K562 (cell line): ENCODE measurements around the gene ERAS. TPM values are rescaled to one million over a fixed set of nuclear protein-coding genes. Genes with fewer than 3 reads are reported as not detected.

Experiments
- ATAC-seq: fragments of 200-7000 bp; cut with Tn5 transposase; 3 replicates; pipeline ENCODE4 v1.9.1; 2020; ENCODE audit warnings: moderate library complexity
- BruUV-seq: library from RNA; stranded (reverse); fragments of 400-500 nt; replicated peaks from 2 replicates; lab custom pipeline; 2021; lab: Mats Ljungman, UMichigan
- CTCF ChIA-PET: fragments of 300-600 bp; formaldehyde crosslinking; extraction: SDS; loops from one replicate; lab custom pipeline; 2021; ENCODE audit warnings: low intra/inter-chr PET ratio; lab: Yijun Ruan, JAX
- POLR2A ChIA-PET: fragments of 300-600, 350-650 bp; sonication (Branson Sonifier 250); formaldehyde crosslinking; extraction: SDS; loops from one replicate; lab custom pipeline; 2021; ENCODE audit warnings: antibody characterized with exemption, inconsistent platforms; lab: Yijun Ruan, JAX
- DNase-seq, 4 experiments: peaks; one replicate each; pipeline versions ENCODE4 v3.0.0 to v3.0.0-alpha.2; 2011 to 2018; ENCODE audit warnings: low spot score in 3 of 4, mixed read lengths in 3 of 4; ENCODE audit errors: extremely low read depth in 1 of 4
- FAIRE-seq: peaks from 2 replicates; lab custom pipeline; 2011; peaks lifted over from hg19 to GRCh38; lab: Jason Lieb, UNC
- H2AFZ ChIP-seq: 2 replicates; pipeline ENCODE4 v1.6.0; 2011; ENCODE audit warnings: low read depth, low read length, control low read depth, inconsistent platforms
- H3K27ac ChIP-seq: fragments of 200-600 bp; 3 replicates; pipeline ENCODE4 v1.8.0; 2011; ENCODE audit warnings: low read depth, mild to moderate bottlenecking, control low read depth, inconsistent platforms, low read length, moderate library complexity, mixed read lengths; ENCODE audit errors: extremely low read depth
- H3K27me3 ChIP-seq, 2 experiments: fragments of 300-600 bp in 1 of 2; 2 replicates in 1 of 2; 3 replicates in 1 of 2; pipeline versions ENCODE4 v1.6.0 to v1.8.0; 2011; ENCODE audit warnings: inconsistent platforms in 2 of 2, low read length in 2 of 2, mild to moderate bottlenecking in 1 of 2, mixed read lengths in 1 of 2, moderate library complexity in 1 of 2; ENCODE audit not compliant: control insufficient read depth in 2 of 2, insufficient read depth in 2 of 2
- H3K36me3 ChIP-seq: fragments of 300-600 bp; 3 replicates; pipeline ENCODE4 v1.8.0; 2011; ENCODE audit warnings: mild to moderate bottlenecking, low read length, inconsistent platforms; ENCODE audit not compliant: control insufficient read depth, insufficient read depth
- H3K4me1 ChIP-seq, 2 experiments: fragments of 200-600 bp in 1 of 2; replicated peaks in 1 of 2; 2 replicates in 1 of 2; 3 replicates in 1 of 2; pipeline versions ENCODE4 v1.5.1 to v1.8.0; 2011; ENCODE audit warnings: inconsistent platforms in 2 of 2, low read length in 2 of 2, mild to moderate bottlenecking in 1 of 2, mixed read lengths in 1 of 2, moderate library complexity in 1 of 2; ENCODE audit not compliant: control insufficient read depth in 2 of 2, insufficient read depth in 2 of 2
- H3K4me2 ChIP-seq: 2 replicates; pipeline ENCODE4 v1.6.1; 2011; ENCODE audit warnings: low read length, control low read depth, inconsistent platforms, mixed read lengths; ENCODE audit not compliant: insufficient read depth
- H3K4me3 ChIP-seq: fragments of 200-600 bp; sonication (generic), shearing (Covaris generic); 2 replicates; pipeline ENCODE4 v1.5.1; 2016; ENCODE audit warnings: control low read depth, inconsistent platforms
- H3K79me2 ChIP-seq: fragments of 200-600 bp; 3 replicates; pipeline ENCODE4 v1.8.0; 2011; ENCODE audit warnings: low read length, inconsistent platforms; ENCODE audit not compliant: control insufficient read depth, insufficient read depth
- H3K9ac ChIP-seq, 2 experiments: 2 replicates each; pipeline versions ENCODE4 v1.6.0 to v1.6.1; 2011; ENCODE audit warnings: low read depth in 2 of 2, low read length in 2 of 2, control low read depth in 1 of 2, inconsistent platforms in 1 of 2, mild to moderate bottlenecking in 1 of 2, mixed read lengths in 1 of 2; ENCODE audit not compliant: insufficient read depth in 1 of 2
- H3K9me1 ChIP-seq: one replicate; pipeline ENCODE4 v1.6.0; 2011; ENCODE audit warnings: inconsistent platforms, mild to moderate bottlenecking, low read length, moderate library complexity; ENCODE audit not compliant: control insufficient read depth, insufficient read depth
- H3K9me3 ChIP-seq: replicated peaks from 2 replicates; pipeline ENCODE4 v1.5.1; 2011; ENCODE audit warnings: low read depth, low read length, inconsistent platforms; ENCODE audit not compliant: control insufficient read depth, insufficient read depth
- H4K20me1 ChIP-seq: replicated peaks from 2 replicates; pipeline ENCODE4 v1.6.1; 2011; ENCODE audit warnings: low read length, inconsistent platforms, mixed read lengths; ENCODE audit not compliant: control insufficient read depth, insufficient read depth
- EP400 ChIP-seq: fragments of 450-650 bp; IDR thresholded peaks from 2 replicates; pipeline ENCODE4 v1.6.1; 2017; ENCODE audit warnings: antibody characterized with exemption, mild to moderate bottlenecking, moderate library complexity
- KAT8 ChIP-seq: fragments of 450-650 bp; IDR thresholded peaks from 2 replicates; pipeline ENCODE4 v1.6.1; 2016; ENCODE audit warnings: low read depth, mild to moderate bottlenecking
- MYC ChIP-seq, 2 experiments: fragments of 250-450 bp in 1 of 2; sonication (Bioruptor Pico) in 1 of 2; IDR thresholded peaks; 2 replicates each; pipeline versions ENCODE4 v1.5.1 to v1.6.1; 2012 to 2021; ENCODE audit warnings: low read depth in 2 of 2, borderline replicate concordance in 1 of 2, improper control_type of control experiment in 1 of 2, low read length in 1 of 2, mild to moderate bottlenecking in 1 of 2, moderate library complexity in 1 of 2
- TCFL5 ChIP-seq: fragments of 250-450 bp; sonication (Bioruptor Pico); conservative IDR thresholded peaks from 2 replicates; pipeline ENCODE4 v1.6.1; 2021; ENCODE audit warnings: mild to moderate bottlenecking, moderate library complexity, matching md5 sums
- ZNF551 ChIP-seq: fragments of 250-450 bp; sonication (Bioruptor Pico); IDR thresholded peaks from 2 replicates; pipeline ENCODE4 v1.5.0; 2021; ENCODE audit warnings: mild to moderate bottlenecking, moderate library complexity
- ZNF764 ChIP-seq: fragments of 250-450 bp; sonication (Bioruptor Pico); IDR thresholded peaks from 2 replicates; pipeline ENCODE4 v1.4.0; 2020; ENCODE audit warnings: low read depth, mild to moderate bottlenecking, moderate library complexity
- ZNF79 ChIP-seq: fragments of 250-450 bp; sonication (Bioruptor Pico); IDR thresholded peaks from 2 replicates; pipeline ENCODE4 v1.4.0; 2020; ENCODE audit warnings: low read depth, mild to moderate bottlenecking, moderate library complexity
- WGBS: fragments of 100-300 bp; shearing (Covaris generic); methylation state at CpG from one replicate; pipeline ENCODE4 v1.1.6; 2016; ENCODE audit warnings: low coverage, mixed read lengths; ENCODE audit not compliant: insufficient coverage; ENCODE audit errors: missing lambda C conversion rate; 5-methylcytosine and 5-hydroxymethylcytosine counted together
- in situ Hi-C: fragments of 300-500 bp; cut with MboI; formaldehyde crosslinking; loops from 4 replicates; pipeline ENCODE4 v1.15.0; 2018; ENCODE audit warnings: inconsistent platforms, mixed read lengths
- intact Hi-C: fragments of 100-400 bp; cut with micrococcal nuclease; formaldehyde crosslinking; loops from 2 replicates; pipeline ENCODE4 v1.14.2; 2022
- polyA plus RNA-seq, 8 experiments: library from polyadenylated mRNA; depleted of rRNA in 4 of 8; stranded (reverse) in 5 of 8; unstranded in 3 of 8; fragments of >200 nt; fragmentation: Nextera tagmentation in 2 of 8; fragmentation: Illumina TruSeq in 1 of 8; extraction: Ambion mirVana in 2 of 8; extraction: Trizol in 1 of 8; gene quantifications; 2 replicates each; pipeline versions ENCODE4 v1.2.1 to v1.2.3, GENCODE V29; 2011 to 2014; ENCODE audit warnings: inconsistent platforms in 1 of 8, missing spikeins in 1 of 8
- total RNA-seq, 7 experiments: library from RNA; depleted of rRNA in 6 of 7; stranded (reverse); fragments of >200 nt in 6 of 7; fragmentation: Illumina TruSeq in 2 of 7; extraction: Trizol in 2 of 7; gene quantifications; 2 replicates each; pipeline versions ENCODE4 v1.2.1 to v1.2.3, GENCODE V29; 2011 to 2021; ENCODE audit warnings: low replicate concordance in 1 of 7

Gene ERAS
- total and polyA plus RNA-seq, 9 of the 15 experiments (the other 6 are each of a cell fraction or from before 2014, with no cell fraction given) = 0.07 to 0.12 TPM; not detected in 7

DNA sequence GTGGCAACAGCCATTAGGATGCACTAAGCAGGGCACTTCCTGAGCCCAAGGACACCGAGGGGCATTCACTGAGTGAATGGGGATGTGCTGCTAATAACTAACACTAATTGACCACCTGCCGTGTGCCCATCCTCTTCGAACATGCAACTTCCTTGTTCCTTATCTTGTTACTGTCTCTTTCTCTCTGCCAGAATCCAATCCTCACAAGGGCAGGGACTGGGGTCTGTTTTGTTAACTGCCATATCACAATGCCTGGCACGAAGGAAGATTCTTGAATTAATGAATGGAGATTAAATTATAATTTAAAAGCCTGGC is 1.3 kb downstream of the ERAS start:
- Histone ChIP-seq H3K9ac (no peak overlapping the region), H3K4me3 (no peak overlapping the region), H3K4me2 (no peak overlapping the region), H3K4me1 (peaks cover 0 to 24% of the 10 kb centered on the region in 2 experiments; a peak in 2 of 5 replicates), H3K27me3 (no peaks in the 10 kb centered on the region), H3K79me2 (no peaks in the 10 kb centered on the region), H2AFZ (no peak overlapping the region), H4K20me1 (no peaks in the 10 kb centered on the region), H3K9me3 (peaks cover 2% of the 10 kb centered on the region; the same call in 1 of the 2 replicates), H3K9me1 (no peaks in the 10 kb centered on the region), H3K36me3 (peaks cover 22% of the 10 kb centered on the region; the same call in 2 of the 3 replicates), H3K27ac (no peak overlapping the region)
- 79% methylated on average over 3 of the region's 4 CpGs for WGBS
- intact Hi-C loops = no loop called here
- no peak for FAIRE-seq
- in situ Hi-C loops = no loop called here
- BruUV-seq = no TSS peak
- ChIA-PET CTCF (no interaction called here), POLR2A (no interaction called here)
- ATAC-seq = no peak
- no peak for DNase-seq
- TF ChIP-seq MYC (IDR thresholded peaks at IDR 0.05; ENCODE audit: low read depth, low read length) (no peak), MYC (CRISPR knock-in tag; IDR thresholded peaks at IDR 0.05; ENCODE audit: borderline replicate concordance, low read depth) (no peak), TCFL5 (no peak), ZNF764 (CRISPR knock-in tag) (no peak)
- TF ChIP-seq, all 486 proteins: peak for 0

DNA sequence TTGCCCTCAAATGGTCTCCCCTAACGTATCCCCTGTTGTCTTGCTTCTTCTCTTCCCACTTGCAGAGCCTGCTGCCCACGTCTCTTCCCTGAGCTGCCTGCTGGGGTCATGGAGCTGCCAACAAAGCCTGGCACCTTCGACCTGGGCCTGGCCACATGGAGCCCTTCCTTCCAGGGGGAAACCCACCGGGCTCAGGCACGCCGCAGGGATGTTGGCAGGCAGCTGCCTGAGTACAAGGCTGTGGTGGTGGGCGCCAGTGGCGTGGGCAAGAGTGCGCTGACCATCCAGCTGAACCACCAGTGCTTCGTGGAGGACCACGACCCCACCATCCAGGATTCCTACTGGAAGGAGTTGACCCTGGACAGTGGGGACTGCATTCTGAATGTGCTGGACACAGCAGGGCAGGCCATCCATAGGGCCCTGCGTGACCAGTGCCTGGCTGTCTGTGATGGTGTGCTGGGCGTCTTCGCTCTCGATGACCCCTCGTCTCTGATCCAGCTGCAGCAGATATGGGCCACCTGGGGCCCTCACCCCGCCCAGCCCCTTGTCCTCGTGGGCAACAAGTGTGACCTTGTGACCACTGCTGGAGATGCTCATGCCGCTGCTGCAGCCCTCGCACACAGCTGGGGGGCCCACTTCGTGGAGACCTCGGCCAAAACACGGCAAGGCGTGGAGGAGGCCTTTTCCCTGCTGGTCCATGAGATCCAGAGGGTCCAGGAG is 2.9 kb downstream of the ERAS start:
- CTCF ChIA-PET = no interaction called here
- Histone ChIP-seq H2AFZ (no peak overlapping the region), H3K27ac (no peak overlapping the region), H3K36me3 (peaks cover 7% of the 10 kb centered on the region; the same call in 1 of the 3 replicates), H3K27me3 (no peaks in the 10 kb centered on the region), H3K9ac (peak overlapping the region in 1 of 2 experiments; percentile 26; a peak in 1 of 4 replicates), H3K4me3 (no peak overlapping the region), H3K4me2 (no peak overlapping the region), H3K79me2 (no peaks in the 10 kb centered on the region), H3K9me1 (no peaks in the 10 kb centered on the region), H3K9me3 (peaks cover 2% of the 10 kb centered on the region; the same call in 1 of the 2 replicates), H3K4me1 (peaks cover 0 to 24% of the 10 kb centered on the region in 2 experiments; a peak in 2 of 5 replicates), H4K20me1 (no peaks in the 10 kb centered on the region)
- no TSS peak for BruUV-seq
- WGBS = 75% methylated on average over 21 of the region's 24 CpGs
- ATAC-seq = no peak
- intact Hi-C loops = no loop called here
- DNase-seq = no peak
- no peak for FAIRE-seq
- POLR2A ChIA-PET = no interaction called here
- in situ Hi-C loops = no loop called here
- TF ChIP-seq KAT8 (no peak), ZNF79 (CRISPR knock-in tag) (no peak), ZNF551 (CRISPR knock-in tag) (no peak), EP400 (no peak)
